SK-N-SH (cell line): ENCODE data around the gene CDC42EP4. TPM values are rescaled to one million over a fixed set of nuclear protein-coding genes. Genes with fewer than 3 reads are reported as not detected.

Experiments used
- CTCF ChIA-PET: fragments of 300-600, 350-600 bp; formaldehyde crosslinking; extraction: SDS; loops from one replicate; lab custom pipeline; 2021; lab: Yijun Ruan, JAX
- POLR2A ChIA-PET: fragments of 350-600 bp; sonication (Branson Sonifier 250); formaldehyde crosslinking; extraction: SDS; loops from one replicate; lab custom pipeline; 2020; ENCODE audit warnings: antibody characterized with exemption, inconsistent platforms; lab: Yijun Ruan, JAX
- DNase-seq: peaks from one replicate; pipeline ENCODE4 v3.0.0; 2012
- H2AFZ ChIP-seq: fragments of 200-600 bp; sonication (generic); 2 replicates; pipeline ENCODE4 v1.8.1; 2016; ENCODE audit warnings: antibody characterized with exemption, mild to moderate bottlenecking, low read depth
- H3F3A ChIP-seq: fragments of 200-600 bp; sonication (generic); replicated peaks from 2 replicates; pipeline ENCODE3; 2016; ENCODE audit warnings: antibody characterized with exemption, mild to moderate bottlenecking; ENCODE audit not compliant: insufficient read depth
- H3K27ac ChIP-seq, 2 experiments: fragments of 200-500 bp in 1 of 2; fragments of 200-600 bp in 1 of 2; sonication (Bioruptor generic) in 1 of 2; sonication (generic), shearing (Covaris generic) in 1 of 2; 2 replicates each; pipeline versions ENCODE4 v1.5.1 to v1.6.1; 2014 to 2016; ENCODE audit warnings: low read depth in 2 of 2, inconsistent platforms in 1 of 2, low read length in 1 of 2, mild to moderate bottlenecking in 1 of 2, mixed read lengths in 1 of 2
- H3K27me3 ChIP-seq: fragments of 200-600 bp; sonication (generic), shearing (Covaris generic); 2 replicates; pipeline ENCODE4 v1.6.1; 2016; ENCODE audit warnings: mixed run types; ENCODE audit not compliant: insufficient read depth
- H3K36me3 ChIP-seq, 2 experiments: fragments of 200-500 bp in 1 of 2; fragments of 200-600 bp in 1 of 2; sonication (Bioruptor generic) in 1 of 2; sonication (generic) in 1 of 2; replicated peaks in 1 of 2; 2 replicates each; pipeline versions ENCODE3 to v1.5.1; 2014 to 2016; ENCODE audit warnings: low read length in 1 of 2, mild to moderate bottlenecking in 1 of 2; ENCODE audit not compliant: insufficient read depth in 2 of 2, control insufficient read depth in 1 of 2
- H3K4me1 ChIP-seq, 2 experiments: fragments of 200-500 bp in 1 of 2; fragments of 200-600 bp in 1 of 2; sonication (Bioruptor generic) in 1 of 2; sonication (generic), shearing (Covaris generic) in 1 of 2; 2 replicates each; pipeline versions ENCODE4 v1.5.1 to v1.6.1; 2014 to 2016; ENCODE audit warnings: low read depth in 1 of 2, low read length in 1 of 2, mixed run types in 1 of 2; ENCODE audit not compliant: insufficient read depth in 2 of 2, control insufficient read depth in 1 of 2
- H3K4me2 ChIP-seq: fragments of 200-600 bp; sonication (generic), shearing (Covaris generic); 2 replicates; pipeline ENCODE4 v1.6.1; 2017; ENCODE audit warnings: mixed run types
- H3K4me3 ChIP-seq, 2 experiments: fragments of 200-500 bp in 1 of 2; fragments of 200-600 bp in 1 of 2; sonication (Bioruptor generic) in 1 of 2; sonication (generic), shearing (Covaris generic) in 1 of 2; 2 replicates each; pipeline versions ENCODE4 v1.5.1 to v1.8.1; 2014 to 2016; ENCODE audit warnings: low read depth in 2 of 2, inconsistent platforms in 1 of 2, low read length in 1 of 2, mild to moderate bottlenecking in 1 of 2, mixed read lengths in 1 of 2, moderate library complexity in 1 of 2
- H3K79me2 ChIP-seq: fragments of 200-600 bp; sonication (generic); 2 replicates; pipeline ENCODE4 v1.8.1; 2017; ENCODE audit warnings: mild to moderate bottlenecking; ENCODE audit not compliant: insufficient read depth
- H3K9ac ChIP-seq: fragments of 200-600 bp; sonication (generic); 2 replicates; pipeline ENCODE4 v1.6.1; 2017; ENCODE audit warnings: mixed run types
- H3K9me2 ChIP-seq: fragments of 200-600 bp; sonication (generic); 2 replicates; pipeline ENCODE4 v1.6.1; 2017; ENCODE audit warnings: mixed run types
- H3K9me3 ChIP-seq: fragments of 200-600 bp; sonication (generic); 2 replicates; pipeline ENCODE4 v1.6.1; 2017; ENCODE audit warnings: mixed run types, mild to moderate bottlenecking, moderate library complexity
- H4K20me1 ChIP-seq: fragments of 200-600 bp; sonication (generic); 2 replicates; pipeline ENCODE4 v1.6.1; 2017; ENCODE audit warnings: mild to moderate bottlenecking, mixed run types; ENCODE audit not compliant: insufficient read depth
- ELF1 ChIP-seq: IDR thresholded peaks from 2 replicates; pipeline ENCODE4 v1.4.0; 2012
- EZH2phosphoT487 ChIP-seq: fragments of 200-600 bp; sonication (generic); IDR thresholded peaks from 2 replicates; pipeline ENCODE4 v1.6.1; 2017; ENCODE audit warnings: low read depth, mixed run types, mild to moderate bottlenecking, antibody characterized with exemption, moderate library complexity, borderline replicate concordance
- FOXJ3 ChIP-seq: sonication (generic); formaldehyde crosslinking; IDR thresholded peaks from 2 replicates; pipeline ENCODE4 v1.5.1; 2020; ENCODE audit warnings: mild to moderate bottlenecking, missing genetic modification reagents
- FOXM1 ChIP-seq: IDR thresholded peaks from 2 replicates; pipeline ENCODE4 v1.4.0; 2012; ENCODE audit warnings: low read depth, mild to moderate bottlenecking
- IRF3 ChIP-seq: fragments of 150-350 bp; IDR thresholded peaks from 2 replicates; pipeline ENCODE4 v1.6.1; 2016; ENCODE audit warnings: mild to moderate bottlenecking, low read depth, low read length
- JUND ChIP-seq: IDR thresholded peaks from 2 replicates; pipeline ENCODE4 v1.4.0; 2012
- MEF2A ChIP-seq: IDR thresholded peaks from 2 replicates; pipeline ENCODE4 v1.4.0; 2012; ENCODE audit warnings: low read depth, borderline replicate concordance
- MXI1 ChIP-seq: IDR thresholded peaks from 2 replicates; pipeline ENCODE4 v1.6.1; 2012; ENCODE audit warnings: mild to moderate bottlenecking, low read depth, low read length, improper control_type of control experiment
- NRF1 ChIP-seq: IDR thresholded peaks from 2 replicates; pipeline ENCODE4 v1.6.1; 2012; ENCODE audit warnings: low read depth, mild to moderate bottlenecking, low read length
- PBX3 ChIP-seq: IDR thresholded peaks from 2 replicates; pipeline ENCODE4; 2012
- RAD21 ChIP-seq: IDR thresholded peaks from 2 replicates; pipeline ENCODE4 v1.6.1; 2012; ENCODE audit warnings: mild to moderate bottlenecking, low read length
- REST ChIP-seq: IDR thresholded peaks from 2 replicates; pipeline ENCODE4 v1.6.1; 2012; ENCODE audit warnings: mild to moderate bottlenecking, low read depth, low read length, moderate library complexity
- TCF12 ChIP-seq: IDR thresholded peaks from 2 replicates; pipeline ENCODE4 v1.4.0; 2012
- USF2 ChIP-seq: fragments of 150-350 bp; IDR thresholded peaks from 2 replicates; pipeline ENCODE4 v1.6.1; 2017; ENCODE audit warnings: antibody characterized with exemption, low read length, low read depth, borderline replicate concordance
- ZBTB33 ChIP-seq: IDR thresholded peaks from 2 replicates; pipeline ENCODE4 v1.4.0; 2012; ENCODE audit warnings: low read depth, borderline replicate concordance
- WGBS: methylation state at CpG from one replicate; pipeline ENCODE4 v1.1.6; 2017; ENCODE audit warnings: low lambda C conversion rate; 5-methylcytosine and 5-hydroxymethylcytosine counted together
- polyA plus RNA-seq, 3 experiments: library from polyadenylated mRNA; depleted of rRNA; stranded (reverse); fragments of >200 nt; gene quantifications; 2 replicates each; pipeline ENCODE4 v1.2.3, GENCODE V29; 2012

The CDC42EP4 gene
- polyA plus RNA-seq, 1 of the 3 experiments (the other 2 are of a cell fraction), result 28.3 TPM

- TF ChIP-seq USF2, result no peak
- no peak for TF ChIP-seq JUND
Measured at GRCh38 chr17:73278049-73278464, 33.7 kb downstream of the CDC42EP4 start (continued).

GRCh38 chr17:73274490-73274889, 37.3 kb downstream of the CDC42EP4 start:
- no peak overlapping the region for H2AFZ ChIP-seq
- no peaks in the 10 kb centered on the region for H3K27me3 ChIP-seq
- H3K79me2 ChIP-seq, result no peaks in the 10 kb centered on the region
- no peaks in the 10 kb centered on the region for H3K9me3 ChIP-seq
- no peaks in the 10 kb centered on the region for H3K36me3 ChIP-seq
- POLR2A ChIA-PET, result no interaction called here
- no peak overlapping the region for H3K4me3 ChIP-seq
- no peak for DNase-seq
- TF ChIP-seq ELF1 (no peak), PBX3 (no peak), NRF1 (no peak), FOXJ3 (CRISPR knock-in tag) (no peak), ZBTB33 (no peak), RAD21 (no peak), TCF12 (no peak), EZH2phosphoT487 (no peak), MEF2A (no peak), JUND (no peak), REST (no peak), MXI1 (no peak), IRF3 (no peak), FOXM1 (no peak)
- TF ChIP-seq, all 33 proteins: peak for 0
- no peaks in the 10 kb centered on the region for H3F3A ChIP-seq
- H3K9me2 ChIP-seq, result no peaks in the 10 kb centered on the region
- H4K20me1 ChIP-seq, result no peaks in the 10 kb centered on the region
- CTCF ChIA-PET, result interaction anchor here (0.9 kb wide), 1 partner anchor 19 kb away, joined by 3 read pairs; no protein-coding TSS in a partner anchor
- H3K9ac ChIP-seq, result no peak overlapping the region
- H3K27ac ChIP-seq, result no peak overlapping the region
- no peak overlapping the region for H3K4me2 ChIP-seq
- H3K4me1 ChIP-seq, result peaks cover 9 to 11% of the 10 kb centered on the region in 2 experiments; a peak in 3 of 4 replicates
- 97% methylated on average over 4 of the region's 4 CpGs for WGBS
